GM23338 (cell line): ENCODE results near the gene STK4.

Source experiments
- CREB1 ChIP-seq: fragments of 250-450 bp; sonication (Bioruptor Pico); IDR thresholded peaks from 2 replicates; pipeline ENCODE4 v1.5.0; 2020; ENCODE audit warnings: low read depth, mild to moderate bottlenecking, moderate library complexity
- CTCF ChIP-seq, 2 experiments: fragments of 200-600 bp in 1 of 2; sonication (generic) in 1 of 2; conservative IDR thresholded peaks; 2 replicates each; pipeline versions ENCODE4 v1.5.1 to v1.6.1; 2016 to 2017; ENCODE audit warnings: antibody characterized with exemption in 2 of 2, low read depth in 2 of 2, mild to moderate bottlenecking in 2 of 2, moderate library complexity in 1 of 2
- EZH2 ChIP-seq: fragments of 200-600 bp; sonication (generic); IDR thresholded peaks from one replicate; pipeline ENCODE4 v1.8.0; 2017; ENCODE audit warnings: antibody characterized with exemption, mild to moderate bottlenecking, low read depth; ENCODE audit not compliant: unreplicated experiment
- EZH2phosphoT487 ChIP-seq: fragments of 200-600 bp; sonication (generic); IDR thresholded peaks from one replicate; pipeline ENCODE4 v1.8.1; 2018; ENCODE audit warnings: antibody characterized with exemption; ENCODE audit not compliant: unreplicated experiment
- JUNB ChIP-seq: IDR thresholded peaks from one replicate; pipeline ENCODE4 v1.6.1; 2016; ENCODE audit warnings: antibody characterized with exemption; ENCODE audit not compliant: unreplicated experiment
- NANOG ChIP-seq: IDR thresholded peaks from 2 replicates; pipeline ENCODE4 v1.6.1; 2016; ENCODE audit warnings: antibody characterized with exemption, borderline replicate concordance
- POLR2AphosphoS5 ChIP-seq: IDR thresholded peaks from 2 replicates; pipeline ENCODE4 v1.6.1; 2016; ENCODE audit warnings: antibody characterized with exemption, low read depth
- STAT1 ChIP-seq: IDR thresholded peaks from one replicate; pipeline ENCODE4 v1.6.1; 2016; ENCODE audit warnings: antibody characterized with exemption; ENCODE audit not compliant: unreplicated experiment
- ZNF331 ChIP-seq: fragments of 250-450 bp; sonication (Bioruptor Pico); IDR thresholded peaks from 2 replicates; pipeline ENCODE4 v1.5.0; 2020; ENCODE audit warnings: low read depth, mild to moderate bottlenecking, moderate library complexity
- TF ChIP-seq, protein P1 (sequence below): IDR thresholded peaks from one replicate; pipeline ENCODE4 v1.6.1; 2018; ENCODE audit warnings: antibody characterized with exemption; ENCODE audit not compliant: unreplicated experiment

DNA sequence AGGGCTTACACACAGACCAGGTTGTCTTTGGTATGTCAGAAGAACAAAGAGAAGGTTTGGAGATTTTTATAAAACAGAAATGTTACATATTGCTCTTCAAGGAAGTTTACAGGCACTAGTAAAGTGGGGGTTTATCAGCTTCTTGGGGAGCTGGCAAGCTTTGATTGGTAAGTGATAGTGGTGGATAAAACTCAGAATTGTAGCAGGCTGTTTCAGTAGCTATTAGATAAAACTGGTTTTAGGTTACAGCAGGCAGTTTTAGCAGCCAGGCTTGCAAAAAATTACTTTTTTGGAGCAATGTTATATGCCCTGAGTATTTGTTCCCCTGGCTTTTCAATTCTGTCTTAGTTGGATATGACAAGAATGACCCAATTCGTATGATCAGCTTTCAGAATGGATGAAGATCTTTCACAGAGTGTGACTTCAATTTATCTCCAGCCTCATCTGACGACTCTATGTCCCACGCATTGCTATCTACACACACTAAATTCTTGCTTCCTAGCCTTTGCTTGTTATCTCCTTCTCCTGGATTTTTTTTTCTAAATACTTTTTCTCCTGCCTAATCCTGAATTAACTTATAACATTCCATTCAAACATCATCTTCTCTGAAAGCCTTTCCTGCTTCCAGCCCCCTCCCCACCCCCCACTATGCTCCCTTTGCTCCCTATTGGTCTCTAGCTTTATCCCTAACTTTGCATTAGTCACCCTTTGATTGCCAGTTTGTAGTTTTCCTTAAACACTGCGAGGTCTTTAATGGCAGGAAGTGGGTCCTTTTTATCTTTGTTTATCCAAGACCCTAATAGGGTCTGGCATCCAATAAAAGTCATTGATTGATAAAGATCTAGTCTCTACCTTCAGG, 5.1 kb upstream of the STK4 start:
- no peak for TF ChIP-seq EZH2phosphoT487
- TF ChIP-seq ZNF331 (CRISPR knock-in tag), result no peak
- TF ChIP-seq POLR2AphosphoS5, result no peak
- TF ChIP-seq CTCF (conservative IDR thresholded peaks at IDR 0.05; ENCODE audit: low read depth in 2 of 2), result no peak
- TF ChIP-seq, protein P1, sequence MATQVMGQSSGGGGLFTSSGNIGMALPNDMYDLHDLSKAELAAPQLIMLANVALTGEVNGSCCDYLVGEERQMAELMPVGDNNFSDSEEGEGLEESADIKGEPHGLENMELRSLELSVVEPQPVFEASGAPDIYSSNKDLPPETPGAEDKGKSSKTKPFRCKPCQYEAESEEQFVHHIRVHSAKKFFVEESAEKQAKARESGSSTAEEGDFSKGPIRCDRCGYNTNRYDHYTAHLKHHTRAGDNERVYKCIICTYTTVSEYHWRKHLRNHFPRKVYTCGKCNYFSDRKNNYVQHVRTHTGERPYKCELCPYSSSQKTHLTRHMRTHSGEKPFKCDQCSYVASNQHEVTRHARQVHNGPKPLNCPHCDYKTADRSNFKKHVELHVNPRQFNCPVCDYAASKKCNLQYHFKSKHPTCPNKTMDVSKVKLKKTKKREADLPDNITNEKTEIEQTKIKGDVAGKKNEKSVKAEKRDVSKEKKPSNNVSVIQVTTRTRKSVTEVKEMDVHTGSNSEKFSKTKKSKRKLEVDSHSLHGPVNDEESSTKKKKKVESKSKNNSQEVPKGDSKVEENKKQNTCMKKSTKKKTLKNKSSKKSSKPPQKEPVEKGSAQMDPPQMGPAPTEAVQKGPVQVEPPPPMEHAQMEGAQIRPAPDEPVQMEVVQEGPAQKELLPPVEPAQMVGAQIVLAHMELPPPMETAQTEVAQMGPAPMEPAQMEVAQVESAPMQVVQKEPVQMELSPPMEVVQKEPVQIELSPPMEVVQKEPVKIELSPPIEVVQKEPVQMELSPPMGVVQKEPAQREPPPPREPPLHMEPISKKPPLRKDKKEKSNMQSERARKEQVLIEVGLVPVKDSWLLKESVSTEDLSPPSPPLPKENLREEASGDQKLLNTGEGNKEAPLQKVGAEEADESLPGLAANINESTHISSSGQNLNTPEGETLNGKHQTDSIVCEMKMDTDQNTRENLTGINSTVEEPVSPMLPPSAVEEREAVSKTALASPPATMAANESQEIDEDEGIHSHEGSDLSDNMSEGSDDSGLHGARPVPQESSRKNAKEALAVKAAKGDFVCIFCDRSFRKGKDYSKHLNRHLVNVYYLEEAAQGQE, result no peak
- TF ChIP-seq EZH2, result no peak
- no peak for TF ChIP-seq NANOG
- TF ChIP-seq STAT1, result no peak
- TF ChIP-seq JUNB, result no peak
- TF ChIP-seq CREB1, result no peak
